H1 (cell line): Measurements from ENCODE around the gene WAC. TPM values are rescaled to one million over a fixed set of nuclear protein-coding genes. Genes with fewer than 3 reads are reported as not detected.

Source experiments
- CTCF ChIA-PET: fragments of 300-600 bp; sonication (Branson Sonifier 250); formaldehyde crosslinking; loops from one replicate; lab custom pipeline; 2021; ENCODE audit not compliant: partially characterized antibody; lab: Charles Lee
- POLR2A ChIA-PET: fragments of 300-600 bp; sonication (Branson Sonifier 250); formaldehyde crosslinking; loops from one replicate; lab custom pipeline; 2021; ENCODE audit warnings: inconsistent platforms; ENCODE audit not compliant: partially characterized antibody; lab: Charles Lee
- DNase-seq, 2 experiments: peaks; one replicate each; pipeline versions ENCODE4 v3.0.0 to v3.0.0-alpha.2; 2010 to 2022; ENCODE audit warnings: low spot score in 2 of 2, low read depth in 1 of 2, mixed read lengths in 1 of 2
- FAIRE-seq: peaks from 2 replicates; lab custom pipeline; 2011; peaks lifted over from hg19 to GRCh38; lab: Jason Lieb, UNC
- H2AFZ ChIP-seq: 2 replicates; pipeline ENCODE4 v1.8.1; 2012; ENCODE audit warnings: low read length, inconsistent platforms
- H2AK5ac ChIP-seq: 2 replicates; pipeline ENCODE4 v1.6.1; 2013; ENCODE audit warnings: low read depth, low read length
- H2BK120ac ChIP-seq: replicated peaks from 2 replicates; pipeline ENCODE3; 2013; ENCODE audit warnings: low read depth, low read length, inconsistent platforms
- H2BK12ac ChIP-seq: 2 replicates; pipeline ENCODE4 v1.6.1; 2013; ENCODE audit warnings: low read depth, low read length
- H2BK15ac ChIP-seq: 2 replicates; pipeline ENCODE4 v1.6.1; 2013; ENCODE audit warnings: low read length
- H2BK20ac ChIP-seq: 2 replicates; pipeline ENCODE4 v1.6.1; 2013; ENCODE audit warnings: low read length
- H2BK5ac ChIP-seq: 2 replicates; pipeline ENCODE4 v1.6.1; 2013; ENCODE audit warnings: low read depth, low read length
- H3K14ac ChIP-seq: 2 replicates; pipeline ENCODE4 v1.6.1; 2013; ENCODE audit warnings: inconsistent platforms; ENCODE audit not compliant: insufficient read length
- H3K18ac ChIP-seq: 2 replicates; pipeline ENCODE4 v1.6.1; 2013; ENCODE audit warnings: low read length; ENCODE audit errors: extremely low read depth
- H3K23ac ChIP-seq: 2 replicates; pipeline ENCODE4 v1.6.1; 2013; ENCODE audit warnings: inconsistent platforms; ENCODE audit not compliant: insufficient read length
- H3K23me2 ChIP-seq: 2 replicates; pipeline ENCODE4 v1.6.1; 2013; ENCODE audit warnings: low read depth, low read length
- H3K27ac ChIP-seq: 2 replicates; pipeline ENCODE4 v1.6.1; 2011; ENCODE audit warnings: low read depth, low read length, inconsistent platforms
- H3K27me3 ChIP-seq, 4 experiments: replicated peaks in 1 of 4; 1 replicate in 1 of 4; 2 replicates in 3 of 4; pipeline versions ENCODE4 v1.6.1 to v1.8.1; 2011 to 2013; ENCODE audit warnings: low read length in 3 of 4, mild to moderate bottlenecking in 3 of 4, inconsistent platforms in 2 of 4, mixed read lengths in 2 of 4, moderate library complexity in 1 of 4; ENCODE audit not compliant: control insufficient read depth in 3 of 4, insufficient read depth in 3 of 4; ENCODE audit errors: extremely low read depth in 1 of 4
- H3K36me3 ChIP-seq, 4 experiments: 2 replicates each; pipeline versions ENCODE4 v1.6.1 to v1.8.1; 2011 to 2013; ENCODE audit warnings: mild to moderate bottlenecking in 4 of 4, low read length in 3 of 4, moderate library complexity in 2 of 4, control low read depth in 1 of 4, inconsistent platforms in 1 of 4; ENCODE audit not compliant: insufficient read depth in 4 of 4, control insufficient read depth in 2 of 4
- H3K4ac ChIP-seq: replicated peaks from 2 replicates; pipeline ENCODE3; 2013; ENCODE audit warnings: low read length, low read depth, mixed read lengths, inconsistent platforms; ENCODE audit not compliant: insufficient read length
- H3K4me1 ChIP-seq, 4 experiments: replicated peaks in 1 of 4; 1 replicate in 1 of 4; 2 replicates in 3 of 4; pipeline versions ENCODE4 v1.6.1 to v1.8.1; 2011 to 2013; ENCODE audit warnings: low read length in 3 of 4, inconsistent platforms in 2 of 4, mixed read lengths in 1 of 4; ENCODE audit not compliant: insufficient read depth in 4 of 4, control insufficient read depth in 3 of 4
- H3K4me2 ChIP-seq, 2 experiments: 2 replicates each; pipeline versions ENCODE4 v1.6.1 to v1.8.1; 2011 to 2013; ENCODE audit warnings: low read depth in 2 of 2, low read length in 2 of 2, control low read depth in 1 of 2, inconsistent platforms in 1 of 2, mild to moderate bottlenecking in 1 of 2; ENCODE audit not compliant: insufficient read depth in 1 of 2
- H3K4me3 ChIP-seq, 4 experiments: fragments of 200-600, 300-600 bp in 1 of 4; sonication (generic), shearing (Covaris generic), sonication (Bioruptor Twin) in 1 of 4; 2 replicates each; pipeline versions ENCODE4 v1.5.1 to v1.8.1; 2011 to 2016; ENCODE audit warnings: low read length in 4 of 4, low read depth in 3 of 4, control low read depth in 2 of 4, inconsistent platforms in 2 of 4, mild to moderate bottlenecking in 2 of 4, mixed read lengths in 1 of 4, moderate library complexity in 1 of 4; ENCODE audit not compliant: insufficient read depth in 2 of 4; ENCODE audit errors: extremely low read depth in 1 of 4
- H3K56ac ChIP-seq: replicated peaks from 2 replicates; pipeline ENCODE3; 2013; ENCODE audit warnings: low read depth, mild to moderate bottlenecking, mixed read lengths, low read length, inconsistent platforms; ENCODE audit not compliant: insufficient read length
- H3K79me1 ChIP-seq: 2 replicates; pipeline ENCODE4 v1.6.1; 2013; ENCODE audit warnings: low read depth, low read length, control low read depth
- H3K79me2 ChIP-seq, 2 experiments: 2 replicates each; pipeline versions ENCODE4 v1.6.1 to v1.8.1; 2012 to 2013; ENCODE audit warnings: low read length in 2 of 2, mild to moderate bottlenecking in 2 of 2, inconsistent platforms in 1 of 2; ENCODE audit not compliant: insufficient read depth in 2 of 2, control insufficient read depth in 1 of 2
- H3K9ac ChIP-seq, 4 experiments: replicated peaks in 1 of 4; 1 replicate in 1 of 4; 2 replicates in 3 of 4; pipeline versions ENCODE4 v1.6.1 to v1.8.1; 2011 to 2013; ENCODE audit warnings: low read depth in 3 of 4, low read length in 3 of 4, control low read depth in 2 of 4, mild to moderate bottlenecking in 2 of 4, moderate library complexity in 2 of 4, inconsistent platforms in 1 of 4; ENCODE audit errors: extremely low read depth in 1 of 4
- H3K9me3 ChIP-seq, 2 experiments: 2 replicates each; pipeline versions ENCODE4 v1.6.1 to v1.8.1; 2012 to 2013; ENCODE audit warnings: mild to moderate bottlenecking in 2 of 2, moderate library complexity in 2 of 2, control low read depth in 1 of 2, inconsistent platforms in 1 of 2, low read depth in 1 of 2, low read length in 1 of 2, mixed read lengths in 1 of 2; ENCODE audit not compliant: insufficient read depth in 2 of 2
- H4K20me1 ChIP-seq, 2 experiments: replicated peaks in 1 of 2; 2 replicates each; pipeline versions ENCODE3 to v1.8.1; 2011 to 2013; ENCODE audit warnings: inconsistent platforms in 2 of 2, low read length in 2 of 2, mild to moderate bottlenecking in 1 of 2; ENCODE audit not compliant: insufficient read depth in 2 of 2, control insufficient read depth in 1 of 2
- H4K5ac ChIP-seq: 2 replicates; pipeline ENCODE4 v1.6.1; 2013; ENCODE audit warnings: low read length, low read depth, mixed read lengths, inconsistent platforms; ENCODE audit not compliant: insufficient read length
- H4K8ac ChIP-seq: 2 replicates; pipeline ENCODE4 v1.8.0; 2013; ENCODE audit warnings: mild to moderate bottlenecking, moderate library complexity, low read length, inconsistent platforms; ENCODE audit not compliant: insufficient read depth; ENCODE audit errors: extremely low read depth
- H4K91ac ChIP-seq: replicated peaks from 2 replicates; pipeline ENCODE3; 2013; ENCODE audit warnings: low read length, mixed read lengths, inconsistent platforms; ENCODE audit not compliant: insufficient read length
- CBX5 ChIP-seq: fragments of 300-800, 300-1000 bp; sonication (generic); IDR thresholded peaks from 2 replicates; pipeline ENCODE4 v1.7.1; 2016; ENCODE audit warnings: antibody characterized with exemption, low read length, low read depth
- CHD1 ChIP-seq: IDR thresholded peaks from 2 replicates; pipeline ENCODE4 v1.6.1; 2012; ENCODE audit warnings: low read depth, low read length, improper control_type of control experiment
- CHD2 ChIP-seq: IDR thresholded peaks from 2 replicates; pipeline ENCODE4 v1.6.1; 2012; ENCODE audit warnings: low read length, improper control_type of control experiment
- EZH2 ChIP-seq: fragments of 200-600 bp; sonication (generic); IDR thresholded peaks from 2 replicates; pipeline ENCODE4 v1.7.1; 2012; ENCODE audit warnings: low read depth, mild to moderate bottlenecking, moderate library complexity, low read length, inconsistent platforms; ENCODE audit not compliant: severe bottlenecking
- POLR2A ChIP-seq, 2 experiments: IDR thresholded peaks; 1 replicate in 1 of 2; 2 replicates in 1 of 2; pipeline ENCODE4 v1.6.1; 2011; ENCODE audit warnings: low read depth in 2 of 2, low read length in 2 of 2, mild to moderate bottlenecking in 2 of 2; ENCODE audit errors: control extremely low read depth in 1 of 2
- POU5F1 ChIP-seq: IDR thresholded peaks from 2 replicates; pipeline ENCODE4 v1.6.1; 2011; ENCODE audit warnings: low read depth, mild to moderate bottlenecking, low read length, moderate library complexity
- RNF2 ChIP-seq: fragments of 200-900, 300-1000 bp; sonication (generic); IDR thresholded peaks from 2 replicates; pipeline ENCODE4 v1.7.1; 2016; ENCODE audit warnings: borderline replicate concordance, low read depth, mild to moderate bottlenecking, antibody characterized with exemption, low read length; ENCODE audit not compliant: poor library complexity, severe bottlenecking; ENCODE audit errors: missing control alignments
- RXRA ChIP-seq: IDR thresholded peaks from 2 replicates; pipeline ENCODE4 v1.6.1; 2011; ENCODE audit warnings: low read depth, mild to moderate bottlenecking, low read length, moderate library complexity; ENCODE audit not compliant: insufficient read depth
- SIN3A ChIP-seq, 2 experiments: IDR thresholded peaks in 1 of 2; conservative IDR thresholded peaks in 1 of 2; 2 replicates each; pipeline ENCODE4 v1.6.1; 2011 to 2012; ENCODE audit warnings: low read length in 2 of 2, improper control_type of control experiment in 1 of 2, low read depth in 1 of 2, mild to moderate bottlenecking in 1 of 2
- SP4 ChIP-seq: IDR thresholded peaks from 2 replicates; pipeline ENCODE4 v1.6.1; 2012; ENCODE audit warnings: low read length, inconsistent platforms
- TAF1 ChIP-seq: IDR thresholded peaks from 2 replicates; pipeline ENCODE4 v1.6.1; 2011; ENCODE audit warnings: mild to moderate bottlenecking, low read depth, low read length
- TCF12 ChIP-seq: IDR thresholded peaks from 2 replicates; pipeline ENCODE4 v1.6.1; 2011; ENCODE audit warnings: low read depth, mild to moderate bottlenecking, low read length
- WGBS, 2 experiments: shearing (Covaris generic) in 1 of 2; methylation state at CpG; one replicate each; pipeline versions ENCODE4 v1.1.6 to v1.1.7; 2013 to 2015; ENCODE audit warnings: low lambda C conversion rate in 2 of 2, mixed read lengths in 2 of 2, inconsistent platforms in 1 of 2, low coverage in 1 of 2, missing lambda C conversion rate in 1 of 2; ENCODE audit not compliant: insufficient replicate concordance in 2 of 2, insufficient coverage in 1 of 2, insufficient read length in 1 of 2; ENCODE audit errors: extremely low coverage in 1 of 2, missing lambda C conversion rate in 1 of 2; 5-methylcytosine and 5-hydroxymethylcytosine counted together
- polyA plus RNA-seq, 7 experiments: library from polyadenylated mRNA; depleted of rRNA in 3 of 7; stranded (reverse) in 5 of 7; unstranded in 2 of 7; fragments of >200 nt in 5 of 7; fragments of 200-250 nt in 2 of 7; gene quantifications; 1 replicate in 5 of 7; 2 replicates in 1 of 7; 4 replicates in 1 of 7; pipeline versions ENCODE4 v1.2.1 to v1.2.3, GENCODE V29; 2011 to 2013; ENCODE audit warnings: missing spikeins in 2 of 7, mixed read lengths in 2 of 7
- total RNA-seq: library from RNA; stranded (reverse); fragmentation: NEBNext Ultra II Directional; extraction: Animal tissue kit (Norgen Biotek cat#: 25700); gene quantifications from 2 replicates; pipeline ENCODE4 v1.2.1, GENCODE V29; 2021
- TF ChIP-seq, protein P1 (sequence below): IDR thresholded peaks from 2 replicates; pipeline ENCODE4 v1.6.1; 2011; ENCODE audit warnings: low read length, improper control_type of control experiment

WAC gene
- total and polyA plus RNA-seq, 2 of the 8 experiments (the other 6 are each of a cell fraction or from before 2014, with no cell fraction given) = 72.9 to 128 TPM

DNA sequence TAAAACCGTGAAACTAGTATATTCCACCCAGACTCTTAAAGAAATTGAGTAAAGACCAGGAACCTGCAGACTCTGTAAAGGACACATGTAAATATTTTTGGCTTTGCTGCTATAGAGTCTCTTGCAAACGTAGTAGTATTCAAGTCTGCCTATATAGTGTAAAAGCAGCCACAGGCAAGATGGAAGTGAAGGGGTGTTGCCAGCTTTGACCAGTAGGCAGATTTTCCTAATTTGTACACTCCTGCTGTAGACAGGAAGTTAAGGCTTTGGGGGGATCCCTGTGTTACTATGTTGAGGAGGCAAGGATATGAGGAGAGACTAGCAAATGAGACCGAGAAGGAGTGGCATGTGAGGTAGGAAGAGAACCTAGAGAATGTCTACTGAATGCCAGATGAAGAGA is 27.7 kb downstream of the WAC start:
- Histone ChIP-seq H3K27ac (no peak overlapping the region), H3K36me3 (peaks cover 3 to 40% (median 7%) of the 10 kb centered on the region in 4 experiments; a peak in 5 of 8 replicates), H3K18ac (no peak overlapping the region), H2AK5ac (no peak overlapping the region), H3K23ac (no peak overlapping the region), H4K5ac (no peak overlapping the region), H3K4me1 (peaks cover 0 to 16% (median 10%) of the 10 kb centered on the region in 4 experiments; a peak in 4 of 7 replicates), H2BK120ac (no peak overlapping the region), H3K79me2 (peaks cover 47 to 99% of the 10 kb centered on the region in 2 experiments), H3K4ac (no peak overlapping the region), H3K56ac (no peak overlapping the region), H3K14ac (no peak overlapping the region), H2AFZ (no peak overlapping the region), H3K27me3 (no peaks in the 10 kb centered on the region), H3K9me3 (no peaks in the 10 kb centered on the region), H3K4me3 (no peak overlapping the region), H2BK12ac (no peak overlapping the region), H3K4me2 (peak overlapping the region in 1 of 2 experiments; percentile 39; a peak in 1 of 4 replicates), H4K8ac (no peak overlapping the region), H2BK5ac (0 out of 2 replicates have a peak overlapping the region, but pooled peaks have one; percentile 3), H3K79me1 (peaks cover 4% of the 10 kb centered on the region; the same call in 1 of the 2 replicates), H4K20me1 (peaks cover 25 to 33% of the 10 kb centered on the region in 2 experiments), H2BK15ac (no peak overlapping the region), H3K23me2 (peaks cover 2% of the 10 kb centered on the region; the same call in 1 of the 2 replicates), H4K91ac (no peak overlapping the region), H2BK20ac (no peak overlapping the region), H3K9ac (no peak overlapping the region)
- ChIA-PET POLR2A (interaction anchor here (1.0 to 2.5 kb wide), 2 partner anchors 10 to 25 kb away, joined by 4 to 18 read pairs; no protein-coding TSS in a partner anchor), CTCF (no interaction called here)
- FAIRE-seq (no peak), DNase-seq (no peak)
- 88% methylated on average over 3 of the region's 3 CpGs; no CpG with 5 or more reads in 1 of the 2 experiments for WGBS, 2 experiments
- TF ChIP-seq POU5F1 (no peak), CHD1 (no peak), TCF12 (no peak), POLR2A (IDR thresholded peaks at IDR 0.05; ENCODE audit: control extremely low read depth in 1 of 2, low read depth in 2 of 2, low read length in 2 of 2) (no peak), RXRA (no peak), CHD2 (no peak), TAF1 (no peak), SIN3A (conservative IDR thresholded peaks at IDR 0.05 in 1 of 2, IDR thresholded peaks at IDR 0.05 in 1 of 2; ENCODE audit: low read depth in 1 of 2, low read length in 2 of 2) (no peak), RNF2 (no peak), SP4 (no peak), EZH2 (no peak), CBX5 (no peak)
- TF ChIP-seq, protein P1, sequence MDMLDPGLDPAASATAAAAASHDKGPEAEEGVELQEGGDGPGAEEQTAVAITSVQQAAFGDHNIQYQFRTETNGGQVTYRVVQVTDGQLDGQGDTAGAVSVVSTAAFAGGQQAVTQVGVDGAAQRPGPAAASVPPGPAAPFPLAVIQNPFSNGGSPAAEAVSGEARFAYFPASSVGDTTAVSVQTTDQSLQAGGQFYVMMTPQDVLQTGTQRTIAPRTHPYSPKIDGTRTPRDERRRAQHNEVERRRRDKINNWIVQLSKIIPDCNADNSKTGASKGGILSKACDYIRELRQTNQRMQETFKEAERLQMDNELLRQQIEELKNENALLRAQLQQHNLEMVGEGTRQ = no peak
